Naive B cell (primary cell): ENCODE measurements around the gene AGRP. TPM values are rescaled to one million over a fixed set of nuclear protein-coding genes. Genes with fewer than 3 reads are reported as not detected.

Source experiments
- ATAC-seq, 2 donors: fragments of 150-1000 bp; cut with Tn5 transposase; 2 replicates each; pipeline ENCODE4 v1.10.0; 2021; ENCODE audit warnings: low read depth in 2 of 2, mild to moderate bottlenecking in 2 of 2, moderate library complexity in 2 of 2
- DNase-seq: peaks from one replicate; pipeline ENCODE4 v3.0.0; 2022
- H3K27ac Mint-ChIP-seq, 6 donors: one replicate each; pipeline ENCODE4 v1.8.0; 2020 to 2022; ENCODE audit warnings: mild to moderate bottlenecking in 6 of 6, mixed read lengths in 6 of 6, moderate library complexity in 5 of 6, inconsistent platforms in 2 of 6
- H3K27me3 Mint-ChIP-seq, 3 donors: one replicate each; pipeline ENCODE4 v1.8.0; 2021 to 2022; ENCODE audit warnings: mixed read lengths in 3 of 3, mild to moderate bottlenecking in 1 of 3
- H3K36me3 Mint-ChIP-seq, 2 donors: one replicate each; pipeline ENCODE4 v1.8.0; 2020 to 2022; ENCODE audit warnings: mixed read lengths in 2 of 2, inconsistent platforms in 1 of 2, mild to moderate bottlenecking in 1 of 2
- H3K4me1 Mint-ChIP-seq, 3 donors: one replicate each; pipeline ENCODE4 v1.8.0; 2020 to 2022; ENCODE audit warnings: mixed read lengths in 3 of 3, inconsistent platforms in 1 of 3, mild to moderate bottlenecking in 1 of 3, moderate library complexity in 1 of 3
- H3K4me3 Mint-ChIP-seq, 8 donors: one replicate each; pipeline ENCODE4 v1.8.0; 2020 to 2022; ENCODE audit warnings: mild to moderate bottlenecking in 8 of 8, mixed read lengths in 8 of 8, moderate library complexity in 8 of 8, inconsistent platforms in 2 of 8
- H3K9me3 Mint-ChIP-seq, 7 donors: one replicate each; pipeline ENCODE4 v1.8.0; 2020 to 2022; ENCODE audit warnings: mixed read lengths in 7 of 7, mild to moderate bottlenecking in 5 of 7, inconsistent platforms in 2 of 7, moderate library complexity in 1 of 7
- polyA plus RNA-seq, 6 donors: library from polyadenylated mRNA; unstranded; fragments of 300-500 nt; fragmentation: Illumina TruSeq; gene quantifications; one replicate each; pipeline ENCODE4 v1.2.3, GENCODE V29; 2021; ENCODE audit warnings: low read depth in 6 of 6

AGRP gene
- polyA plus RNA-seq, 6 donors from 2014 or later = not detected

DNA sequence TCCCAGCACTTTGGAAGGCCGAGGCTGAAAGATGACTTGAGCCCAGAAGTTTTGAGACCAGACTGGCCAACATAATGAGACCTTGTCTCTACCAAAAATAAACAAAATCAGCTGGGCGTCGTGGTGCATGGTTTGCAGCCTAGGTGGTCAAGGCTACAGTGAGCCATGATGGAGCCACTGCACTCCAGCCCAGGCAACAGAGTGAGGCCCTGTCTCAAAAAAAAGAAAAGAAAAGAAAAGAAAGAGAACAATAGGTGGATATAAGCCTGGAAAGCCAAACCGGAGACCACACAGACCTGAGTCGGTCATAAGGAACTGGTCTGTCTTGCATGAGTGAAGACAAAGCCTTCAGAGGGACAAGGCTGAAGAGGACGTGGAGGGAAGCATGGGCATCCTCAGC, 16.8 kb downstream of the AGRP start:
- DNase-seq (no peak), ATAC-seq (no peak)
- peaks cover 50 to 75% (median 74%) of the 10 kb centered on the region in 3 donors for H3K4me1 Mint-ChIP-seq
- H3K4me3 Mint-ChIP-seq = peak overlapping the region in 1 of 8 donors; percentile 33
- H3K27me3 Mint-ChIP-seq = no peaks in the 10 kb centered on the region
- H3K36me3 Mint-ChIP-seq = no peaks in the 10 kb centered on the region
- H3K27ac Mint-ChIP-seq = peak overlapping the region in 3 of 6 donors; percentile 20 to 89 (median 64)
- no peaks in the 10 kb centered on the region for H3K9me3 Mint-ChIP-seq

DNA sequence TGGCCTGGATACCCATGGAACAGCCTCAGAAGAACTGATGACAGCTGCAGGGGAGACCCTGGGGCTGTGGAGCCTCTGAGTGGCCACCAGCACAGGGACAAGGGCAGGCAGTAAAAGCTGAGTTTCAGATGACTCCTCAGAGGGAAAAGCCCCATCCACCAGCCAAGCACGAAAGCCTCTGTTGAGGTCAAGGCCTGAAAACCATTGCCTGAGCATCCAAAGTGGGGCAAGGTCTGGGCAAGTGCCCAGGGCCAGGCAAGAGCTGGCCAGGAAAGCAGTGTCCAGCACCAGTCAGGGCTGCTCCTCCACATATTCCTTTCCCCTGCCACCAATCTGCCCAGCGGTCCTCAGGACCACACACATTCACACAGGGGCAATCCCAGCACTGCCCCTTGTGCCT, 18.8 kb downstream of the AGRP start:
- Mint-ChIP-seq H3K27ac (peak overlapping the region in 1 of 6 donors; percentile 33), H3K4me3 (no peak overlapping the region), H3K4me1 (peaks cover 54 to 80% (median 71%) of the 10 kb centered on the region in 3 donors), H3K36me3 (no peaks in the 10 kb centered on the region), H3K9me3 (no peaks in the 10 kb centered on the region), H3K27me3 (no peaks in the 10 kb centered on the region)
- no peak for DNase-seq
- ATAC-seq = no peak

GRCh38 chr16:67463691-67464090, 19.7 kb downstream of the AGRP start:
- H3K4me1 Mint-ChIP-seq = peaks cover 57 to 79% (median 68%) of the 10 kb centered on the region in 3 donors
- DNase-seq (no peak), ATAC-seq (no peak)
- peak overlapping the region in 2 of 6 donors; percentile 33 to 47 for H3K27ac Mint-ChIP-seq
- no peaks in the 10 kb centered on the region for H3K36me3 Mint-ChIP-seq
- peak overlapping the region in 2 of 8 donors; percentile 16 to 77 for H3K4me3 Mint-ChIP-seq
- H3K27me3 Mint-ChIP-seq = no peaks in the 10 kb centered on the region
- H3K9me3 Mint-ChIP-seq = no peaks in the 10 kb centered on the region

GRCh38 chr16:67463059-67463458, 20.3 kb downstream of the AGRP start:
- Mint-ChIP-seq H3K4me3 (peak overlapping the region in 1 of 8 donors; percentile 77), H3K27ac (peak overlapping the region in 2 of 6 donors; percentile 28 to 47), H3K4me1 (peaks cover 54 to 77% (median 64%) of the 10 kb centered on the region in 3 donors), H3K27me3 (no peaks in the 10 kb centered on the region), H3K36me3 (no peaks in the 10 kb centered on the region), H3K9me3 (no peaks in the 10 kb centered on the region)
- ATAC-seq = no peak
- no peak for DNase-seq

DNA sequence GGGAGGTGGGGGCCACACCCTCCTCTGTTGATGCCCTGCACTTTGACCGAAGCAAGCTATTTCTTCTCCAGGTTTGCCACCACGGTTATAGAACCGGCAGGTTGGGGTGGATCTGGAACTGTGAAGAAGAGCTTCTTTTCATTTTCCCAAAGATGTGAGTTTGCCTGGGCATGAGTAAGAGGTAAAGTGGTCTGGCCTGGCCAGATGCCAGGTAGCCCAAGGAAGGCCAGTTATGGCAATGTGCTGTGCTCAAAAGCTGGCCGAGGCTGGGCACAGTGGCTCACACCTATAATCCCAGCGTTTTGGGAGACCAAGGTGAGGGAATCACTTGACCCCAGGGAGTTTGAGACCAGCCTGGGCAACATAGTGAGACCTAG, 21.1 kb downstream of the AGRP start:
- ATAC-seq (no peak), DNase-seq (no peak)
- H3K4me3 Mint-ChIP-seq = no peak overlapping the region
- no peaks in the 10 kb centered on the region for H3K36me3 Mint-ChIP-seq
- no peaks in the 10 kb centered on the region for H3K9me3 Mint-ChIP-seq
- H3K27me3 Mint-ChIP-seq = no peaks in the 10 kb centered on the region
- H3K27ac Mint-ChIP-seq = peak overlapping the region in 2 of 6 donors; percentile 64 to 72
- H3K4me1 Mint-ChIP-seq = peaks cover 48 to 69% (median 56%) of the 10 kb centered on the region in 3 donors

DNA sequence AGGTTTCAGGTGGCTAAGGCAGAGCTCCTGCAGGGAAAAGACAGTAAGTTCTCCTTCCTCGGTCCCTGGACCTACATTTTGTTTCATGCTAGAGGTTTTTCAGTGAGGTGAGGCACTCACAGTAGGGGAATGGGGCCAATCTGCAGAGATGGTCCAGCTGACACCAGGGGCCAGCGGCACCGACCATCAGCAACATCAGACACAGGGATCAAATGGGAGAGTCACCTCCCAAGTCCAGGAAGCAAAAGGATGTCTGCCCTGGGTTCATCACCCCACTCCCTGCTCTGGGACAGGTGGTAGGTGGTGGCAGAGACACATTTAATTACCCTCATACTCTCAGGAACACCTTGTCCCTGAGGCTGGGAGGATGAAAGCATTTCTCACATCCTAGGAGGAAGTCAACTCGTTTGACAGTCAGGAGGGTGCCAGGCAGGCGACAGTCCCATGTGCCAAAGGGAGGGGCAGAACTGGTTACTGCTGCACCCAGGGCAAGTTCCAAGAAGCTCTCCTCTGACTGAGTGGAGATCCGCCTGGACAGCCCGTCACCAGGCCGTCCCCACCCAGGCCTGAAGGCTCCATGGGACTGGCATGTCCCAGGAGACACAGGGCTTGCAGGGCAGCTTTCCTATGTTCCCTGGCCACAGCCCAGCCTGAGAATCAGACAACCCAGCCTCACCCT, 21.6 kb downstream of the AGRP start:
- Mint-ChIP-seq H3K27me3 (no peaks in the 10 kb centered on the region), H3K9me3 (no peaks in the 10 kb centered on the region), H3K36me3 (no peaks in the 10 kb centered on the region), H3K4me1 (peaks cover 50 to 69% (median 54%) of the 10 kb centered on the region in 3 donors), H3K27ac (peak overlapping the region in 1 of 6 donors; percentile 86), H3K4me3 (no peak overlapping the region)
- no peak for ATAC-seq
- no peak for DNase-seq

- DNase-seq = no peak
- H3K27ac Mint-ChIP-seq = peak overlapping the region in 1 of 6 donors; percentile 36
- H3K4me1 Mint-ChIP-seq = peaks cover 46 to 68% (median 48%) of the 10 kb centered on the region in 3 donors
- H3K36me3 Mint-ChIP-seq = no peaks in the 10 kb centered on the region
- H3K27me3 Mint-ChIP-seq = no peaks in the 10 kb centered on the region
- H3K9me3 Mint-ChIP-seq = no peaks in the 10 kb centered on the region
- H3K4me3 Mint-ChIP-seq = no peak overlapping the region
- ATAC-seq = no peak
Observed at GRCh38 chr16:67460961-67461360, 22.4 kb downstream of the AGRP start.

- Mint-ChIP-seq H3K4me1 (peaks cover 42 to 65% (median 44%) of the 10 kb centered on the region in 3 donors), H3K27ac (peak overlapping the region in 1 of 6 donors; percentile 36), H3K27me3 (no peaks in the 10 kb centered on the region), H3K36me3 (no peaks in the 10 kb centered on the region), H3K4me3 (no peak overlapping the region), H3K9me3 (no peaks in the 10 kb centered on the region)
- ATAC-seq (no peak), DNase-seq (no peak)
Observed at GRCh38 chr16:67460168-67460567, 23.2 kb downstream of the AGRP start.

GRCh38 chr16:67459861-67460150, 23.5 kb downstream of the AGRP start:
- Mint-ChIP-seq H3K27me3 (no peaks in the 10 kb centered on the region), H3K9me3 (no peaks in the 10 kb centered on the region), H3K4me3 (no peak overlapping the region), H3K27ac (peak overlapping the region in 1 of 6 donors; percentile 36), H3K36me3 (no peaks in the 10 kb centered on the region), H3K4me1 (peaks cover 42 to 65% (median 45%) of the 10 kb centered on the region in 3 donors)
- DNase-seq (no peak), ATAC-seq (no peak)

GRCh38 chr16:67459066-67459860, 24.1 kb downstream of the AGRP start:
- H3K9me3 Mint-ChIP-seq = no peaks in the 10 kb centered on the region
- ATAC-seq = peak in 1 of 2 donors; percentile 9
- H3K27ac Mint-ChIP-seq = peak overlapping the region in 5 of 6 donors; percentile 43 to 82 (median 69)
- no peak for DNase-seq
- H3K4me1 Mint-ChIP-seq = peaks cover 42 to 64% (median 45%) of the 10 kb centered on the region in 3 donors
- no peaks in the 10 kb centered on the region for H3K27me3 Mint-ChIP-seq
- H3K36me3 Mint-ChIP-seq = no peaks in the 10 kb centered on the region
- no peak overlapping the region for H3K4me3 Mint-ChIP-seq

DNA sequence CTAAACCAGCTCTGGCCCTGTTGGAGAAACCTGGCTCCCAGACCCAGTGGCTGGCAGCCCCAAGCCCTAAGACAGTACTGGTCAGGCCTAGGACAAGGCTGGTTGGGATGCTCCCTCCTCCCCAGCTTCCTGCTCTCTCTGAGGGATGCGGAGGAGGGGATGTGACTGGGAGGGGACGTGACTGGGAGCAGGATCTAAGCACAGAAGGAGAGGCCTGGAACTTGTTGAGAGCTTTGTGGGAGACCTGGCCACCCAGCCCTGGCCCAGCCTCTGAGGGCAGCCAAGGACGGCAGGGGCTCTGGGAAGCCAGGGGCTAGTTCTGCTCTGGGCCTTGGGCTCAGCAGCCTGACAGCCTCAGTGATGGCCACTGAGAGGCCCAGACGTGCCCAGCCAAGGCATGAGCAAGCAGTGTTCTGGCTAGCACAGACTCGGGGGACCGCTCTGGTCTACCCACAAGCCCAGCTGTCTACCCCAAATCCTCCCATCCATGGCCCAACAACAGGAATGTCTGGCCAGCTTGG, 25.2 kb downstream of the AGRP start:
- Mint-ChIP-seq H3K36me3 (no peaks in the 10 kb centered on the region), H3K4me3 (no peak overlapping the region), H3K27ac (peak overlapping the region in 2 of 6 donors; percentile 53 to 79), H3K9me3 (no peaks in the 10 kb centered on the region), H3K27me3 (no peaks in the 10 kb centered on the region), H3K4me1 (peaks cover 43 to 65% (median 46%) of the 10 kb centered on the region in 3 donors)
- ATAC-seq (no peak), DNase-seq (no peak)

DNA sequence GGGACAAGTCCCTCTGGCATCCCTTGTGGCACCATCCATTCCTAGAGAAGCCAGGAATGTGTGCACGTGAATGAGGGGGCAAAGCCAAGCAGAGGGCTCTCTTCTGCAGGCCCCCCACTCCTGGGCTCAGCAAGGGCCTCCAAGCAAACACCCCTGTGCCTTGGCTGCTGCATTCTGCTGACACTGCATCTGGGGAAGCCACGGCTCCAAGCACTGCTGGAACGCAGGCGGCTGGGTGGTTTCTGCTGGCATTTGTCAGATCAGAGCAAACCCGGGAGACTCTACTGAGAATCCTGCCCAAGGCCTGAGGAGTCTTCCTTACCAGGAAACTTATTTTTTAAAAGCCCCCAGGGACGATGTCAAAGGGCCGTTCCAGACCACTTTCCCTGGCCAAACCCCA, 25.7 kb downstream of the AGRP start:
- no peaks in the 10 kb centered on the region for H3K9me3 Mint-ChIP-seq
- H3K27me3 Mint-ChIP-seq = no peaks in the 10 kb centered on the region
- no peaks in the 10 kb centered on the region for H3K36me3 Mint-ChIP-seq
- H3K4me1 Mint-ChIP-seq = peaks cover 41 to 68% (median 44%) of the 10 kb centered on the region in 3 donors
- no peak overlapping the region for H3K4me3 Mint-ChIP-seq
- DNase-seq = no peak
- no peak for ATAC-seq
- peak overlapping the region in 1 of 6 donors; percentile 59 for H3K27ac Mint-ChIP-seq

DNA sequence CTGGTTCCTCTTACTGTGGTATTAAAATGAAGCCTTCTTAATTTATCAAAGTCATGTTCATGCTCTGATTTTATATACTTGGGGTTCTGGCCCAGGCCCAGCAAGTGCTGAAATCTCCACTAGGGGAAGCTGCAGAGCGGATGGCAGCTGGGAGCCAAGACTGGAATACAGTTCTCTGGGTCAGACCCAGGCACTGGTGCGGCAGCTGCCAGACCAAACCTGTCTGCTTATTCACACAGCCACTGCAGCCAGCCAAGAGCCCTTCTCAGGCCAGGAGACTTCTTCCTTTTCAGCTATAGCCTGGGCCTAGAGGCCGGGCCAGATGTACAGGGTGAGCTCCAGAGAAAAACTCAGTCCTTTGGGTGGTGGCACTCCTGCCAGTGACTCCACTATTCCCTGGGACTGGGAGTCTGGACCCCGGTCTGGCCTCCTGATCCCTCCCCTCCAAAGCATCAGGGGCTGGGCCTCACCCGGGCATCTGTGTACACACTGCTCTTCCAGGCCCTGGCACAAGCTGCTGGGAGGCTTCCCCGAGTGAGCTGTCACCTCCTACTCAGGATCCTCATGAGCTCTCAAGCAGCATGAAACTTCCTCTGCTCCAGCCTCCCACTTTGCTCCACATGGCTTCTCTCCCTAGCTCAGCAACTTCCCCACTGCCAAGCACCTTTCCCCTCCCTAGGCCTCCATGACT, 26.8 kb downstream of the AGRP start:
- H3K27me3 Mint-ChIP-seq = no peaks in the 10 kb centered on the region
- ATAC-seq (peak in 1 of 2 donors; percentile 36), DNase-seq (no peak)
- H3K27ac Mint-ChIP-seq = peak overlapping the region in 4 of 6 donors; percentile 37 to 90 (median 50)
- no peak overlapping the region for H3K4me3 Mint-ChIP-seq
- H3K36me3 Mint-ChIP-seq = peaks cover 0 to under 1% of the 10 kb centered on the region in 2 donors
- H3K9me3 Mint-ChIP-seq = no peaks in the 10 kb centered on the region
- H3K4me1 Mint-ChIP-seq = peaks cover 36 to 64% (median 39%) of the 10 kb centered on the region in 3 donors
